Fibroblast of the aortic adventitia (primary cell): Measurements from ENCODE around the gene IQSEC1. TPM values are rescaled to one million over a fixed set of nuclear protein-coding genes. Genes with fewer than 3 reads are reported as not detected.

ENCODE experiments used
- DNase-seq: peaks from one replicate; pipeline ENCODE4 v3.0.0-alpha.2; 2010; ENCODE audit warnings: low read depth
- H3K4me3 ChIP-seq: 2 replicates; pipeline ENCODE4 v1.5.1; 2011; ENCODE audit warnings: low read depth, mild to moderate bottlenecking, control low read depth, low read length, moderate library complexity
- total RNA-seq: library from RNA; depleted of rRNA; stranded (reverse); fragments of >200 nt; gene quantifications from 2 replicates; pipeline ENCODE4 v1.2.3, GENCODE V29; 2012; ENCODE audit warnings: low replicate concordance
- TF ChIP-seq, protein P1 (sequence below): IDR thresholded peaks from 2 replicates; pipeline ENCODE4 v1.5.1; 2011; ENCODE audit warnings: mild to moderate bottlenecking, low read length, control low read depth, inconsistent platforms; ENCODE audit not compliant: insufficient read depth

The IQSEC1 gene
- 15.9 and 16.0 TPM in 2 replicates for total RNA-seq

DNA sequence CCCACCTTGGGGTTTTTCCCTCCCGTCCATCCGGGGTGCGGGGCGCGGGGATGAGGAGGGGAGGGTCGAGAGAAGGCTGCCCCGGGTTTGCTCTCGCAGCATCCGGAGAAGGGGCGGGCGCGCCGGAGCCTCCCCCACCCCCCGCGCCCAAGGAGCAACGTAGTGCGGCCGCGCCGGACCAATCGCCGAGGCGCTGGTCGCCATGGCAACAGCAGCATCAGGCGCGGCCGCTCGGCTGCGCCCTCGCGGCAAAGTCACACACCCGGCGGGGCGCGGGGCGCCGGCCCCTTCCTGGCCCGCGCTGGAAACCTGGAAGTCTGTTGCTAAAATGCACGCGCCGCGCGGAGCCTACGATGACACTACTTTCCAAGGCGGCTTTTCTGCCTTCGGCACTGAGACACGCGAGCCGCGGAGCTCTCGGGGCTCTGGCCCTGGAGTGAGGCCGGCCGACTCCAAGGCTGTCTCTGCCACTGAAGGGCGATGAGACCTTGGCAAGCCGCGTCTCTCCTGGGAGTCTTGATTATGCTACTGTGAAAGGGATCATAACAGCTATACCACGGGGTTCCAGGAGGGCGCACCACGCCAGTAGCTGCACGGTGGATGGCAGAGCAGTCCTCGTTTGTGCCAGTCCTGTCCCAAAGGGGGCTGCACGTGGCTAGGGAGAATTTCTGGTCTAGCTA is at the start of gene IQSEC1:
Gene IQSEC1 (minus strand): TSS at position 104 of the 680 bp plus-strand sequence. CDS start 415 bp downstream, outside the sequence.
- DNase-seq, result no peak
- no peak within 1 kb of the TSS for H3K4me3 ChIP-seq
- TF ChIP-seq, protein P1, sequence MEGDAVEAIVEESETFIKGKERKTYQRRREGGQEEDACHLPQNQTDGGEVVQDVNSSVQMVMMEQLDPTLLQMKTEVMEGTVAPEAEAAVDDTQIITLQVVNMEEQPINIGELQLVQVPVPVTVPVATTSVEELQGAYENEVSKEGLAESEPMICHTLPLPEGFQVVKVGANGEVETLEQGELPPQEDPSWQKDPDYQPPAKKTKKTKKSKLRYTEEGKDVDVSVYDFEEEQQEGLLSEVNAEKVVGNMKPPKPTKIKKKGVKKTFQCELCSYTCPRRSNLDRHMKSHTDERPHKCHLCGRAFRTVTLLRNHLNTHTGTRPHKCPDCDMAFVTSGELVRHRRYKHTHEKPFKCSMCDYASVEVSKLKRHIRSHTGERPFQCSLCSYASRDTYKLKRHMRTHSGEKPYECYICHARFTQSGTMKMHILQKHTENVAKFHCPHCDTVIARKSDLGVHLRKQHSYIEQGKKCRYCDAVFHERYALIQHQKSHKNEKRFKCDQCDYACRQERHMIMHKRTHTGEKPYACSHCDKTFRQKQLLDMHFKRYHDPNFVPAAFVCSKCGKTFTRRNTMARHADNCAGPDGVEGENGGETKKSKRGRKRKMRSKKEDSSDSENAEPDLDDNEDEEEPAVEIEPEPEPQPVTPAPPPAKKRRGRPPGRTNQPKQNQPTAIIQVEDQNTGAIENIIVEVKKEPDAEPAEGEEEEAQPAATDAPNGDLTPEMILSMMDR, result no peak

DNA sequence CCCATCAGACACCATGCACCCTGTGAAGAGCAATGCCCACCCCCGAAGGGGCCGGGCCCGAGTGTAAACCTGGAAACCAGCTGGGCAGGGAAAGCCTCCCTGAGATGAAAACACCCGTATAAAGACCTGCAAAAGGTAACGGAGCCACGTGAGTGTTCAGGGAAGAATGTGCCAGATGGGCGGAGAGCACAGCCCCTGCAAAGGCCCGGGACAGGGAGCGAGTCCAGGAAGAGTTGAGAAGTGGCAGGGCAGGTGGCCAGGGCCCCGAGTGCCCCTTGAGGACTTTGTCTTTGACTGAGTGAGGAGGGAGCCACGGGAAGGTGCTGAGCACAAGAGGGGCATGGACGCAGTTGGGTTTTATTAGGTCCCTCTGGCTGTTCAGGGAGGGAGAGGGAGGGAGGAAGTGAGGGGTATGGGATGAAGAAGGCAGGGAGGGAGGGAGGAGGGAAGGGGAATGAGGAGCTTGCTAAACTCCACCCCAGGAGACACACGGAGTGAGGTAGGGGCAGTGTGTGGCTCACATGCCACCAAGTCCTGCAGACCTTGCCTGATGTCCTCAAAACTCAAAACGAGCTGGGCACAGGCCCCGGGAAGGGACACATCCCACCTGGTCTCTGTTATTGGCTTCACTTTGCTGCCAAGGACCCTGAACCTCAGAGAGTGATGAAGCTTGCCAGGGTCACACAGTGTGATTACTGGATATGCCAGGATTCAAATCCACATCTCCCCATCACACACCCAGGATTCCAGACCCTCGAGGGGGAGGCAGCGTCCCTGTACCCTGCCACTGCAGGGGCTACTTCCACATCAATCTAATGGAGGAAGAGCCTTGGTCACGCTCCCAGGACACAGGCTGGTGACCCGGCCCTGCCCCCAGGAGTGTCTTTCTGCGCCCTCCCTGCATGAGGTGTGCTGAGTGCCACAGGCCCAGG is 49.1 kb upstream of the IQSEC1 start:
- TF ChIP-seq, protein P1, result no peak
- no peak for DNase-seq
- no peak overlapping the region for H3K4me3 ChIP-seq

DNA sequence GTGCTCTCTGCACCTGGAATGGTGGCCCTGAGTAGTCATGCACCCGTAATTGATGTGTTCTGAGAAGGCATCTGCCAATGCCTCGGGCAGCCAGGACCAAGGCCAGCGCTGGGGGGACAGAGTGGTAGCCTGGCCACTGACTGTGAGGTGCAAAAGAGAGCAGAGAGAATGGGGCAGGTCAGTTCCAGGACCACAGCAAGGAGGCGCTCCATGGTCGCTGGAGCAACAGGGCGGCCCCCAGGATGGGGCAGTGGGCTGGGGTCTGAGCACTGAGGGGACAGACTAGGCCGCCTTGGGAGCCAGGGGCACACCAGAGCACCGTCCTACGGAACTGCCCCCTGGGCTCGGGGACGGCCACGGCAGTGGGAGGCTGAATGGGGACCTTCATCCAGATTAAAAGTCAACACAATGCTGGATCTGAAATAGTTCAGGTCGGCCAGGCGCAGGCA is 48.3 kb upstream of the IQSEC1 start:
- no peak overlapping the region for H3K4me3 ChIP-seq
- TF ChIP-seq, protein P1, result no peak
- DNase-seq, result no peak

DNA sequence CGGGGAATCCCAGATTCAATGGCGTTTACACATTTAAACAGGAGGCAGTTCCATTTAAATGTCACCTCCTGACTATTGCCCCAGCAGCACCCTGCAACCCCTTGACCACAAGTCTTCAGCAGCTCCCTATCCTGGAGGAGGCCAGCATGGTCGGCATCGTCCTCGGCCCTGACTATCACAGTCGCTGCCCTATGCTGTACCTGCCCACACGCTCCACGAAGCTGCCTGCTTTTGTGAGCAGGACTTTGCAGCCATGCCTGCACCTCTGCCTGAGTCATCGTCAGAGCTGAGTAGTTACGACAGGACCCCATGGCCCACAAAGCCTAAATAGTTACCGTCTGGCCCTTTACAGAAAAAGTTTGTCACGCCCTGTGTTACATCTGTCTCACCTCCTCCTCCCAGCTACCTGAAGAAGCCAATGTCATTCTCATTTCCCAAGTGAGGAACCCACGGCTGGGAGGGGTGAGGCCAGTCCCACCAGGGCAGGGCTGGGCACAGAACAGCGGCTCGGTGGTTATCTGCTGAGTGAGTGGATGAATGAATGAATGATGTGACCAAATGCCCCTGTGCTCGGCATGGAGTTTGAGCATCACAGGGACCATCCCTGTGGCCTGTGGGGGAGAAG is 47.8 kb upstream of the IQSEC1 start:
- no peak for DNase-seq
- TF ChIP-seq, protein P1, result no peak
- H3K4me3 ChIP-seq, result no peak overlapping the region

DNA sequence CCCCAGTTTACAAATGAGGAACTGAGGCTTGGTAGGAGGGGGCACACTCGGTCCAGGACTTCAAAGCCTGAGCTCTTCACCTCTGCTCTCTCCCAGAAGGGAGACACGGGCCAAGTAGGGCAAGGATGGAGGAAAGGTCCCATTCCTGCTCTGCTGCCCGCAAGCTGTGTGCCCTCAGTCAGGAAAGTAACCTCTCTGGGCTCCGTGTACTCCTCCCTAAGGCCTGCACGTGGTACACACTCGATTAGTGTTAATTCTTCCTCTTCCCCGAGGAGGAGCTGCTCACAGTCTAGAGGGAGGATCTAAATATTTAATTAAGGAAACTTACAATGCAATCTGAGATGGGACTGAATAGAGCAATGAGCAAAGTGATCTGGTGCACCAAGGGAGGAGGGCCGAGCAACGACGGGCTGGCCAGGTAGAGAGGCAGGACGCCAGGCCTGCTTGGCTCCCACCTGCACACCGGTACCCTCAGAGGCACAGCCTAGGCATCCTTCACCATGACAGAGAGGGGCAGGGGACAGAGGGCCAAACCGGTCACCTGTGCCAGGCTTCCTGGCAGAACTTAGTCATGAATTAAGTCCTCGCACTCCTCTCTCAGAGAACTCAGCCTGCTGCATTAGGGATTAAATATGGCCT is 47.2 kb upstream of the IQSEC1 start:
- no peak for DNase-seq
- TF ChIP-seq, protein P1, result no peak
- no peak overlapping the region for H3K4me3 ChIP-seq
